Measurements from ENCODE around the gene STEAP1B. TPM values are rescaled to one million over a fixed set of nuclear protein-coding genes. Genes with fewer than 3 reads are reported as not detected.

STEAP1B gene
- total and polyA plus RNA-seq, 2 experiments from 2014 or later = 0.16 TPM; not detected in 1

DNA sequence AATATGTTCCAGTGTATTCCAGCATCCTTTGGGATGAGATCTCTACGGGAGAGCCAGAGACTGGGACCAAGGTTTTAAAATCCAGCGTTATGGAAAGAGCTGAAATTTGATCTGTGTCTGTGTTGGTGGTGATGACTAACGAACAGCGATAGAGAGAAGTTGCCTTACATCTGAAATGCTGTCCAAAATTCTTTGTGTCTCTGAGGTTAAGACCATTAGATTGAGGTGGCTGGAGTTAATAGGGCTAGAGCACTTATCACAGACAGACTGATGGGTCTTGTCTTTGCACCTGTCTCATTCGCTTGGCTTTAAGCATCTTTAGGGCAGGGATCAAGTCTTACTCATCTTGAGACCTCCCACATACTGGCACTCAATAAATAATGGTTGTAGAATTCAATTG is 102.0 kb downstream of the STEAP1B start:
- Histone ChIP-seq H3K79me2 (no peaks in the 10 kb centered on the region), H3K9me3 (ENCODE audit: low read depth) (no peaks in the 10 kb centered on the region), H3K27ac (no peak overlapping the region), H4K20me1 (ENCODE audit: insufficient read depth, poor library complexity, severe bottlenecking) (no peaks in the 10 kb centered on the region), H3K36me3 (replicated peaks; ENCODE audit: insufficient read depth, low read depth) (no peaks in the 10 kb centered on the region), H3K27me3 (no peaks in the 10 kb centered on the region), H3K4me2 (no peak overlapping the region), H3K4me1 (ENCODE audit: insufficient read depth) (peaks cover 14% of the 10 kb centered on the region), H3K9me2 (replicated peaks; ENCODE audit: insufficient read depth) (no peaks in the 10 kb centered on the region), H3K4me3 (no peak overlapping the region), H2AFZ (no peak overlapping the region)
- no peak for DNase-seq (ENCODE audit: low spot score)
- TF ChIP-seq, protein P1, sequence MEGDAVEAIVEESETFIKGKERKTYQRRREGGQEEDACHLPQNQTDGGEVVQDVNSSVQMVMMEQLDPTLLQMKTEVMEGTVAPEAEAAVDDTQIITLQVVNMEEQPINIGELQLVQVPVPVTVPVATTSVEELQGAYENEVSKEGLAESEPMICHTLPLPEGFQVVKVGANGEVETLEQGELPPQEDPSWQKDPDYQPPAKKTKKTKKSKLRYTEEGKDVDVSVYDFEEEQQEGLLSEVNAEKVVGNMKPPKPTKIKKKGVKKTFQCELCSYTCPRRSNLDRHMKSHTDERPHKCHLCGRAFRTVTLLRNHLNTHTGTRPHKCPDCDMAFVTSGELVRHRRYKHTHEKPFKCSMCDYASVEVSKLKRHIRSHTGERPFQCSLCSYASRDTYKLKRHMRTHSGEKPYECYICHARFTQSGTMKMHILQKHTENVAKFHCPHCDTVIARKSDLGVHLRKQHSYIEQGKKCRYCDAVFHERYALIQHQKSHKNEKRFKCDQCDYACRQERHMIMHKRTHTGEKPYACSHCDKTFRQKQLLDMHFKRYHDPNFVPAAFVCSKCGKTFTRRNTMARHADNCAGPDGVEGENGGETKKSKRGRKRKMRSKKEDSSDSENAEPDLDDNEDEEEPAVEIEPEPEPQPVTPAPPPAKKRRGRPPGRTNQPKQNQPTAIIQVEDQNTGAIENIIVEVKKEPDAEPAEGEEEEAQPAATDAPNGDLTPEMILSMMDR (IDR thresholded peaks at IDR 0.05; ENCODE audit: poor library complexity) = no peak
- no peak for TF ChIP-seq EZH2 (IDR thresholded peaks at IDR 0.05; ENCODE audit: borderline replicate concordance)
- TF ChIP-seq EZH2phosphoT487 (IDR thresholded peaks at IDR 0.05; ENCODE audit: low read depth, severe bottlenecking, unreplicated experiment) = no peak
- WGBS (ENCODE audit: low lambda C conversion rate, missing lambda C conversion rate) = 57% methylated on average over 5 of the region's 5 CpGs

DNA sequence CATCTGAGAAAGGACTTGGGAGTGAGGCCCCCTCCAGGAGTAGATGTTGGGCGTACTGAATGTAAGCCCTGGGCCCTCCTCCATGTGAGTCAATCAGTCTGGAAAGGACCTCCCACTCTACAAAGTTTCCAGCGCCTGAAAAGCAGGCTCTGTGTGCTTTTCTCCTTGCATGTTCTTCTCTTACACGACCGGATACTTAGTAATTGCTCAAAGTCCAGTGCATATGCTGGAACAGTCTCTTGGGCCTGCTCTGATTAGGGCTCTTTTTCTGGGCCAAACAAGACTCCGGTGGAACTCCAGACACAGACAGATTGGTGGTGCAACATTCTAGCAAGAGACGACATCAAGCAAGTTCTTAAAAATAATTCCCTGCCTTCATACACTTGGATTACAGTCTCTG is 104.8 kb downstream of the STEAP1B start:
- Histone ChIP-seq H3K9me3 (ENCODE audit: low read depth) (no peaks in the 10 kb centered on the region), H3K4me2 (no peak overlapping the region)
- 77% methylated on average over 4 of the region's 6 CpGs for WGBS (ENCODE audit: low lambda C conversion rate, missing lambda C conversion rate)

DNA sequence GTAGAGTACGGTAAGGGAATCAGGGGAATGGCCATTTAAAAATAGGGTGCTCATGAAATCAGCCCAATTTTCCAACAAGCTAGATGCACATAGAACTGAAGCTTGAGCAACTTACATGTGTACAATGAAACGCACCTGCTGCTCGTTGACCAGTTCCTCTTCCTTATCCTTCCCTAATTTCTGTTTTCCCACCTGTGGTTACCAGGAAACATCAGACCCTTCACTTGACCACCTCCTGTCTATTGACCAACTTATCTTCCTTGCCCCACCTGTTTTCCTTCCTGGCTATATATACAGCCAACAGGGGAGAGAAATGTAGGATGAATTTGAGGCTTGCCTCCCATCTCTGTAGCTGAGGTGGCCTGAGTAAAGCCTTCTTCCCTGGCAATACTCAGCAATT is 105.2 kb downstream of the STEAP1B start:
- 87% methylated on average over 3 of the region's 3 CpGs for WGBS (ENCODE audit: low lambda C conversion rate, missing lambda C conversion rate)
- no peak for DNase-seq (ENCODE audit: low spot score)
- H3K79me2 ChIP-seq = no peaks in the 10 kb centered on the region
- no peaks in the 10 kb centered on the region for H4K20me1 ChIP-seq (ENCODE audit: insufficient read depth, poor library complexity, severe bottlenecking)
- H3K4me1 ChIP-seq (ENCODE audit: insufficient read depth) = peaks cover 14% of the 10 kb centered on the region
- no peaks in the 10 kb centered on the region for H3K9me3 ChIP-seq (ENCODE audit: low read depth)
- H3K36me3 ChIP-seq (replicated peaks; ENCODE audit: insufficient read depth, low read depth) = no peaks in the 10 kb centered on the region
- H3K4me3 ChIP-seq = no peak overlapping the region
- no peak overlapping the region for H2AFZ ChIP-seq
- no peaks in the 10 kb centered on the region for H3K9me2 ChIP-seq (replicated peaks; ENCODE audit: insufficient read depth)
- no peak for TF ChIP-seq EZH2phosphoT487 (IDR thresholded peaks at IDR 0.05; ENCODE audit: low read depth, severe bottlenecking, unreplicated experiment)
- TF ChIP-seq EZH2 (IDR thresholded peaks at IDR 0.05; ENCODE audit: borderline replicate concordance) = no peak
- TF ChIP-seq, protein P1 (IDR thresholded peaks at IDR 0.05; ENCODE audit: poor library complexity) = no peak
- H3K27ac ChIP-seq = peak overlapping the region; percentile 65
- H3K4me2 ChIP-seq = peak overlapping the region; percentile 59
- no peaks in the 10 kb centered on the region for H3K27me3 ChIP-seq

More for the DNA sequence above, 104.8 kb downstream of the STEAP1B start:
- H2AFZ ChIP-seq = no peak overlapping the region
- peak overlapping the region; percentile 65 for H3K27ac ChIP-seq
- H3K4me3 ChIP-seq = no peak overlapping the region
- peak; percentile 27 for DNase-seq (ENCODE audit: low spot score)
- H3K27me3 ChIP-seq = no peaks in the 10 kb centered on the region
- no peaks in the 10 kb centered on the region for H3K36me3 ChIP-seq (replicated peaks; ENCODE audit: insufficient read depth, low read depth)
- TF ChIP-seq EZH2 (IDR thresholded peaks at IDR 0.05; ENCODE audit: borderline replicate concordance) (no peak), EZH2phosphoT487 (IDR thresholded peaks at IDR 0.05; ENCODE audit: low read depth, severe bottlenecking, unreplicated experiment) (no peak)
- TF ChIP-seq, protein P1 (IDR thresholded peaks at IDR 0.05; ENCODE audit: poor library complexity) = no peak
- H3K9me2 ChIP-seq (replicated peaks; ENCODE audit: insufficient read depth) = no peaks in the 10 kb centered on the region
- no peaks in the 10 kb centered on the region for H4K20me1 ChIP-seq (ENCODE audit: insufficient read depth, poor library complexity, severe bottlenecking)
- H3K4me1 ChIP-seq (ENCODE audit: insufficient read depth) = peaks cover 14% of the 10 kb centered on the region
- H3K79me2 ChIP-seq = no peaks in the 10 kb centered on the region

Measured in hepatocyte (in vitro differentiated cells).